ENCODE results near the gene SNX25. TPM values are rescaled to one million over a fixed set of nuclear protein-coding genes. Genes with fewer than 3 reads are reported as not detected.

The SNX25 gene
- total RNA-seq, 1 donor from 2014 or later = 53.1 TPM

DNA sequence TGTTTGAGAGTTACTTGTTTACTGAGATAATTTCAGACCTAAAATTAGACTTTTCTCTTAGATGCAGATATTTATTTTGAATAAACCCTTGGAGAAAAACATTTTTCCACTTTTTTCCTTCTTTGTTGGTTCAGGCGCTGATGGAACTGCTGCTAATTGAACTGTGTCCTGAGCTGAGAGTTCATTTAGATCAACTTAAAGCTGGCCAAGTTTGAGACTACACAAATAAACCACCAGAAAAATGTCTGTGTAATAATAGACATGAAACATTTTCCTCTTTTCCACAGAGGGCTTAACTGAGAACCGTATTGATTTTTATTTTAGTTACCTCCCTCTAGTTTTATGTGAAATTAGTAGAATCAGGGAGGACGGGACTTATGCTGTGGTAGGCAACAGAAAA lies 153.9 kb downstream of the SNX25 start:
- CTCF ChIA-PET = no interaction called here
- no peak for TF ChIP-seq CTCF (IDR thresholded peaks at IDR 0.05)
- Mint-ChIP-seq H3K4me1 (peaks cover 2% of the 10 kb centered on the region), H3K27ac (no peak overlapping the region), H3K36me3 (ENCODE audit: low read depth) (peaks cover 58% of the 10 kb centered on the region), H3K9me3 (no peaks in the 10 kb centered on the region), H3K4me3 (no peak overlapping the region), H3K27me3 (no peaks in the 10 kb centered on the region)
- ATAC-seq (ENCODE audit: low read depth) = no peak
- DNase-seq = no peak
- POLR2A ChIA-PET = no interaction called here
- intact Hi-C loops (cut with micrococcal nuclease) = no loop called here

- Mint-ChIP-seq H3K27me3 (no peaks in the 10 kb centered on the region), H3K27ac (no peak overlapping the region), H3K4me3 (no peak overlapping the region), H3K4me1 (no peaks in the 10 kb centered on the region), H3K36me3 (ENCODE audit: low read depth) (peaks cover 59% of the 10 kb centered on the region), H3K9me3 (no peaks in the 10 kb centered on the region)
- TF ChIP-seq CTCF (IDR thresholded peaks at IDR 0.05) = no peak
- POLR2A ChIA-PET = no interaction called here
- DNase-seq (no peak), ATAC-seq (ENCODE audit: low read depth) (no peak)
- CTCF ChIA-PET = no interaction called here
- intact Hi-C loops (cut with micrococcal nuclease) = no loop called here
Observed at GRCh38 chr4:185364886-185365285, 155.5 kb downstream of the SNX25 start.

DNA sequence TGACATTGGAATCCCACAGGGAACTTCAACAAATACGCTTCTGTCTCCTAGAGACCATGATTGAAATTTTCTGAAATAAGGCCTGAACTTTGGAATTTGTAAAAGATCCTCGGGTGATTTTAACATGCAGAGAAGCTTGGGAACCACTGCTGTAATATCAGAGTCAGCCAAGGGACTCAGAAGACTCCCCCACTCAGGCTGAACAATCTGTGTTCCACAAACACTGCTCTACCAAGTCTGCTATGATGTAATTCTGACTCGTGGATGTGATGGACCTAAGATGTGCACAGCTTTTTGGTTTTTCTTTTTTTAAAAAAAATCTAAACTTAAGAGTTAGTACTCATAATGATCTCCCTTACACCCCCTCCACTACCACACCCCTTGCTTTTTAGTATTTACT lies 160.3 kb downstream of the SNX25 start:
- no peaks in the 10 kb centered on the region for H3K4me1 Mint-ChIP-seq
- intact Hi-C loops (cut with micrococcal nuclease) = no loop called here
- no peaks in the 10 kb centered on the region for H3K9me3 Mint-ChIP-seq
- ATAC-seq (ENCODE audit: low read depth) = no peak
- ChIA-PET POLR2A (no interaction called here), CTCF (interaction anchor here (1.5 kb wide), 1 partner anchor 18 kb away, joined by 3 read pairs; no protein-coding TSS in a partner anchor)
- TF ChIP-seq CTCF (IDR thresholded peaks at IDR 0.05) = no peak
- no peak overlapping the region for H3K27ac Mint-ChIP-seq
- no peak overlapping the region for H3K4me3 Mint-ChIP-seq
- peaks cover 57% of the 10 kb centered on the region for H3K36me3 Mint-ChIP-seq (ENCODE audit: low read depth)
- no peak for DNase-seq
- no peaks in the 10 kb centered on the region for H3K27me3 Mint-ChIP-seq

GRCh38 chr4:185370268-185370949 lies 161.0 kb downstream of the SNX25 start:
- H3K36me3 Mint-ChIP-seq (ENCODE audit: low read depth) = peaks cover 57% of the 10 kb centered on the region
- H3K9me3 Mint-ChIP-seq = no peaks in the 10 kb centered on the region
- TF ChIP-seq CTCF (IDR thresholded peaks at IDR 0.05) = no peak
- DNase-seq (no peak), ATAC-seq (ENCODE audit: low read depth) (no peak)
- CTCF ChIA-PET = interaction anchor here (1.5 kb wide), 1 partner anchor 19 kb away, joined by 3 read pairs; no protein-coding TSS in a partner anchor
- intact Hi-C loops (cut with micrococcal nuclease) = no loop called here
- no peaks in the 10 kb centered on the region for H3K27me3 Mint-ChIP-seq
- POLR2A ChIA-PET = no interaction called here
- no peaks in the 10 kb centered on the region for H3K4me1 Mint-ChIP-seq
- no peak overlapping the region for H3K27ac Mint-ChIP-seq
- no peak overlapping the region for H3K4me3 Mint-ChIP-seq

- DNase-seq (no peak), ATAC-seq (ENCODE audit: low read depth) (no peak)
- Mint-ChIP-seq H3K4me3 (no peak overlapping the region), H3K4me1 (no peaks in the 10 kb centered on the region), H3K27ac (no peak overlapping the region), H3K9me3 (no peaks in the 10 kb centered on the region), H3K36me3 (ENCODE audit: low read depth) (peaks cover 53% of the 10 kb centered on the region), H3K27me3 (no peaks in the 10 kb centered on the region)
- ChIA-PET POLR2A (no interaction called here), CTCF (no interaction called here)
- no peak for TF ChIP-seq CTCF (IDR thresholded peaks at IDR 0.05)
- intact Hi-C loops (cut with micrococcal nuclease) = no loop called here
Observed at GRCh38 chr4:185371702-185372101, 162.3 kb downstream of the SNX25 start.

Data from activated B cell treated with CpG ODN at 0.5 μM for 24 hours (primary cell).